Liver (tissue), 9 donors: Measurements from ENCODE around the gene TMEFF1. TPM values are rescaled to one million over a fixed set of nuclear protein-coding genes. Genes with fewer than 3 reads are reported as not detected.

Experiments
- DNase-seq: peaks from one replicate; pipeline ENCODE4 v3.0.0-alpha.2; 2017; ENCODE audit warnings: low spot score
- H3K27ac ChIP-seq, 2 donors: one replicate each; pipeline ENCODE4 v1.7.0; 2013; ENCODE audit warnings: inconsistent platforms in 2 of 2, low read length in 2 of 2, control low read depth in 1 of 2, low read depth in 1 of 2, mild to moderate bottlenecking in 1 of 2
- H3K27me3 ChIP-seq, 4 donors: one replicate each; pipeline versions ENCODE4 v1.6.1 to v1.7.0; 2013; ENCODE audit warnings: low read length in 3 of 4, inconsistent platforms in 1 of 4, mild to moderate bottlenecking in 1 of 4, moderate library complexity in 1 of 4; ENCODE audit not compliant: control insufficient read depth in 4 of 4, insufficient read depth in 4 of 4
- H3K36me3 ChIP-seq, 4 donors: one replicate each; pipeline versions ENCODE4 v1.6.1 to v1.7.0; 2013; ENCODE audit warnings: low read length in 3 of 4, mild to moderate bottlenecking in 3 of 4, low read depth in 1 of 4, moderate library complexity in 1 of 4; ENCODE audit not compliant: control insufficient read depth in 4 of 4, insufficient read depth in 3 of 4
- H3K4me1 ChIP-seq, 4 donors: one replicate each; pipeline versions ENCODE4 v1.6.1 to v1.7.0; 2013; ENCODE audit warnings: low read length in 3 of 4, mild to moderate bottlenecking in 3 of 4, moderate library complexity in 1 of 4; ENCODE audit not compliant: control insufficient read depth in 4 of 4, insufficient read depth in 4 of 4
- H3K4me3 ChIP-seq, 3 donors: one replicate each; pipeline versions ENCODE4 v1.6.1 to v1.7.0; 2013; ENCODE audit warnings: low read length in 3 of 3, control low read depth in 1 of 3, low read depth in 1 of 3, mild to moderate bottlenecking in 1 of 3
- H3K9ac ChIP-seq, 2 donors: one replicate each; pipeline ENCODE4 v1.7.0; 2013; ENCODE audit warnings: low read length in 2 of 2, mild to moderate bottlenecking in 2 of 2, moderate library complexity in 2 of 2, control low read depth in 1 of 2, low read depth in 1 of 2
- H3K9me3 ChIP-seq, 4 donors: one replicate each; pipeline versions ENCODE4 v1.6.1 to v1.7.0; 2013; ENCODE audit warnings: low read length in 3 of 4; ENCODE audit not compliant: control insufficient read depth in 4 of 4
- FOXA1 ChIP-seq: IDR thresholded peaks from 2 replicates; pipeline ENCODE4 v1.6.1; 2016; ENCODE audit warnings: antibody characterized with exemption
- FOXA2 ChIP-seq: IDR thresholded peaks from 2 replicates; pipeline ENCODE4 v1.6.1; 2016; ENCODE audit warnings: antibody characterized with exemption
- HNF4A ChIP-seq, 2 donors: conservative IDR thresholded peaks; 2 replicates each; pipeline ENCODE4 v1.6.1; 2016; ENCODE audit warnings: antibody characterized with exemption in 2 of 2, mild to moderate bottlenecking in 2 of 2
- JUND ChIP-seq, 2 donors: IDR thresholded peaks; 2 replicates each; pipeline ENCODE4 v1.6.1; 2016; ENCODE audit warnings: antibody characterized with exemption in 2 of 2
- RAD21 ChIP-seq, 2 donors: IDR thresholded peaks; 2 replicates each; pipeline ENCODE4 v1.6.1; 2016; ENCODE audit warnings: antibody characterized with exemption in 2 of 2, mild to moderate bottlenecking in 2 of 2
- YY1 ChIP-seq: IDR thresholded peaks from 2 replicates; pipeline ENCODE4 v1.6.1; 2016; ENCODE audit warnings: antibody characterized with exemption, mild to moderate bottlenecking
- WGBS: extraction: QIAGEN DNeasy Blood & Tissue Kit; methylation state at CpG from one replicate; pipeline ENCODE4 v1.1.7; 2013; 5-methylcytosine and 5-hydroxymethylcytosine counted together
- polyA plus RNA-seq, 2 donors: library from polyadenylated mRNA; stranded (reverse) in 1 of 2; unstranded in 1 of 2; fragments of 200-250 nt in 1 of 2; fragments of >200 nt in 1 of 2; fragmentation: Nextera tagmentation in 1 of 2; extraction: Ambion mirVana in 1 of 2; gene quantifications; one replicate each; pipeline versions ENCODE4 v1.2.1 to v1.2.3, GENCODE V29; 2013 to 2015
- total RNA-seq, 2 donors: library from RNA; depleted of rRNA; stranded (reverse); fragments of >200 nt; gene quantifications; one replicate each; pipeline ENCODE4 v1.2.3, GENCODE V29; 2014
- TF ChIP-seq, protein P1 (sequence below): IDR thresholded peaks from 2 replicates; pipeline ENCODE4 v1.6.1; 2016; ENCODE audit warnings: antibody characterized with exemption, mild to moderate bottlenecking
- TF ChIP-seq, protein P2 (sequence below): fragments of 150-350 bp; IDR thresholded peaks from 2 replicates; pipeline ENCODE4 v1.5.1; 2017; ENCODE audit warnings: improper control_type of control experiment, low read depth, low read length; ENCODE audit not compliant: missing input control
- TF ChIP-seq, protein P3 (sequence below): IDR thresholded peaks from 2 replicates; pipeline ENCODE4 v1.6.1; 2016; ENCODE audit warnings: antibody characterized with exemption
- donor health status: healthy.
- donor health status: healthy.
- donor health status: healthy.
- donor health status: healthy.
- donor health status: healthy.

TMEFF1 gene
- total and polyA plus RNA-seq, 4 donors: not detected

DNA sequence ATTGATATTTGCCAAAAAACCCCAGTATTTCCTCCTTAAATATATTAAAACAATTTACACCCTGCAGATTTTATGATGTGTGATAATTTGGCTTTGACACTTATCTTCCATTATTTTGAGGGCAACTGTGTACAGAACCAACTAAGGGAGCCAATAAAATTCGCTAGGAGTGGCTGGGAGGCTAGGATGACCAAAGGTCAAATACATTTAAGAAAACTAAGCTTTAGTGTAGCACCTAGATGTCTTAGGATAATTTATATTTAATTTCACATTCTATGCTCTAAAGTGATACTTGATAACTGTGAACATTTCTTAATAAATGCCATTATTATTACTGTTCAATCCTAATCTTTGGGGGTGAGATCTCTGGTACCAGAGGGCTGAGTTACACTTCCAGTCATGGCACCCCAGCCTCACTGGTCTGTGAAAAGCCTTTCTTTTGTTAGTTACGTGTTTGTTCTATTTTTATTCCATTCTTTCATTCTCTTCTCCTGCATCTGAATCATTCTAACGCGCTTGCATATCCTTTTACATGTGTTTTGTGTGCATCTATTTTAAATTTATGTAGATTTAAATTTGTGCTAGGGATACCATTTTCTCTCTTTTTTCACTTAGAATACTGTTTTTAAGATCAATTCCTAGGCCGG, 26.9 kb upstream of the TMEFF1 start (continued):
- TF ChIP-seq RAD21 (IDR thresholded peaks at IDR 0.05): no peak
- TF ChIP-seq, protein P1, sequence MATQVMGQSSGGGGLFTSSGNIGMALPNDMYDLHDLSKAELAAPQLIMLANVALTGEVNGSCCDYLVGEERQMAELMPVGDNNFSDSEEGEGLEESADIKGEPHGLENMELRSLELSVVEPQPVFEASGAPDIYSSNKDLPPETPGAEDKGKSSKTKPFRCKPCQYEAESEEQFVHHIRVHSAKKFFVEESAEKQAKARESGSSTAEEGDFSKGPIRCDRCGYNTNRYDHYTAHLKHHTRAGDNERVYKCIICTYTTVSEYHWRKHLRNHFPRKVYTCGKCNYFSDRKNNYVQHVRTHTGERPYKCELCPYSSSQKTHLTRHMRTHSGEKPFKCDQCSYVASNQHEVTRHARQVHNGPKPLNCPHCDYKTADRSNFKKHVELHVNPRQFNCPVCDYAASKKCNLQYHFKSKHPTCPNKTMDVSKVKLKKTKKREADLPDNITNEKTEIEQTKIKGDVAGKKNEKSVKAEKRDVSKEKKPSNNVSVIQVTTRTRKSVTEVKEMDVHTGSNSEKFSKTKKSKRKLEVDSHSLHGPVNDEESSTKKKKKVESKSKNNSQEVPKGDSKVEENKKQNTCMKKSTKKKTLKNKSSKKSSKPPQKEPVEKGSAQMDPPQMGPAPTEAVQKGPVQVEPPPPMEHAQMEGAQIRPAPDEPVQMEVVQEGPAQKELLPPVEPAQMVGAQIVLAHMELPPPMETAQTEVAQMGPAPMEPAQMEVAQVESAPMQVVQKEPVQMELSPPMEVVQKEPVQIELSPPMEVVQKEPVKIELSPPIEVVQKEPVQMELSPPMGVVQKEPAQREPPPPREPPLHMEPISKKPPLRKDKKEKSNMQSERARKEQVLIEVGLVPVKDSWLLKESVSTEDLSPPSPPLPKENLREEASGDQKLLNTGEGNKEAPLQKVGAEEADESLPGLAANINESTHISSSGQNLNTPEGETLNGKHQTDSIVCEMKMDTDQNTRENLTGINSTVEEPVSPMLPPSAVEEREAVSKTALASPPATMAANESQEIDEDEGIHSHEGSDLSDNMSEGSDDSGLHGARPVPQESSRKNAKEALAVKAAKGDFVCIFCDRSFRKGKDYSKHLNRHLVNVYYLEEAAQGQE: no peak
- TF ChIP-seq HNF4A (conservative IDR thresholded peaks at IDR 0.05): no peak
- no peak for TF ChIP-seq FOXA2

DNA sequence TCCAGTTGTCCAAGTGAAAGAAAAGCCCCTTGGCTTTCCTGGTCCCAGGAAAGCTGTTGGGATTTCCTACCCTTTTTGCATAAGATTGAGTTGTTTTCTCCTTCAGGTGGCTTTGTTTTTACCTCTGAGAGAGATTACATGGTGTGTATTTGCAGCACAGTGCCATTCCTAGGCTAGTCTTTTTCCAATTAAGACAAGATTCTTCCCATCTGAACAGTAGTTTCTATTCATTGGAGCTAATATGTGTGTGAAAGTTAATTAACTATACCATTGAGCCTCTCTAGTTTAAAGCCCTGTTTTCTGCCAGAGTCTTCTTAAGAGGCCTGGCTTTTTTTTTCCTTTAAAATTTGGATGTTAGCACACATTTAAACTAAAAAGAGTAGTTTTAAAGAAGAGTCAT, 25.9 kb upstream of the TMEFF1 start:
- DNase-seq: no peak
- H3K36me3 ChIP-seq: peaks cover 0 to 1% (median 0%) of the 10 kb centered on the region in 4 donors
- no peak overlapping the region for H3K4me3 ChIP-seq
- H3K9ac ChIP-seq: no peak overlapping the region
- H3K27ac ChIP-seq: no peak overlapping the region
- no peaks in the 10 kb centered on the region for H3K27me3 ChIP-seq
- peaks cover 7 to 12% (median 10%) of the 10 kb centered on the region in 4 donors for H3K4me1 ChIP-seq
- no peaks in the 10 kb centered on the region for H3K9me3 ChIP-seq
- no peak for TF ChIP-seq RAD21 (IDR thresholded peaks at IDR 0.05)
- TF ChIP-seq, protein P2, sequence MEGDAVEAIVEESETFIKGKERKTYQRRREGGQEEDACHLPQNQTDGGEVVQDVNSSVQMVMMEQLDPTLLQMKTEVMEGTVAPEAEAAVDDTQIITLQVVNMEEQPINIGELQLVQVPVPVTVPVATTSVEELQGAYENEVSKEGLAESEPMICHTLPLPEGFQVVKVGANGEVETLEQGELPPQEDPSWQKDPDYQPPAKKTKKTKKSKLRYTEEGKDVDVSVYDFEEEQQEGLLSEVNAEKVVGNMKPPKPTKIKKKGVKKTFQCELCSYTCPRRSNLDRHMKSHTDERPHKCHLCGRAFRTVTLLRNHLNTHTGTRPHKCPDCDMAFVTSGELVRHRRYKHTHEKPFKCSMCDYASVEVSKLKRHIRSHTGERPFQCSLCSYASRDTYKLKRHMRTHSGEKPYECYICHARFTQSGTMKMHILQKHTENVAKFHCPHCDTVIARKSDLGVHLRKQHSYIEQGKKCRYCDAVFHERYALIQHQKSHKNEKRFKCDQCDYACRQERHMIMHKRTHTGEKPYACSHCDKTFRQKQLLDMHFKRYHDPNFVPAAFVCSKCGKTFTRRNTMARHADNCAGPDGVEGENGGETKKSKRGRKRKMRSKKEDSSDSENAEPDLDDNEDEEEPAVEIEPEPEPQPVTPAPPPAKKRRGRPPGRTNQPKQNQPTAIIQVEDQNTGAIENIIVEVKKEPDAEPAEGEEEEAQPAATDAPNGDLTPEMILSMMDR: no peak
- no peak for TF ChIP-seq YY1
- TF ChIP-seq, protein P1: no peak
- TF ChIP-seq, protein P3, sequence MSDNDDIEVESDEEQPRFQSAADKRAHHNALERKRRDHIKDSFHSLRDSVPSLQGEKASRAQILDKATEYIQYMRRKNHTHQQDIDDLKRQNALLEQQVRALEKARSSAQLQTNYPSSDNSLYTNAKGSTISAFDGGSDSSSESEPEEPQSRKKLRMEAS: no peak
- TF ChIP-seq FOXA2: no peak

DNA sequence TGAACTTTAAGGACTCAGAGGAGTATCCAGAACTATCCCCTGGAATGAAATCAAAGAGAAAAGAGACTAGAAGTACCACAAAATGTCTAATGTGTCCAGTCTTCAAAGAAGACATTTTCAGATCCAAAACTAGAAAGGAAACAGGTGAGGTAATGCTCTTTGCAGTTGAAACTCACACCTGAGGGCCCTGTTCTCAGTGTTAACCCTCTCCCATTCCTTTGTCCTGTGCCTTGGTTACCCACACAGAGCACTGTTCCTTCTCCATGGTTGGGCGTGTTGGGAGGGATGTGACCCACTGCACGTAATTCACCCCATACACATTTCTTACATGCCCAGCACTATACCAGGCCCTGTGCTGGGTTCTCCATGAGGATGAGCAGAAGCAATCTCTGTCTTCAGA, 24.7 kb upstream of the TMEFF1 start:
- Histone ChIP-seq H3K4me3 (no peak overlapping the region), H3K9me3 (no peaks in the 10 kb centered on the region), H3K4me1 (peaks cover 7 to 12% (median 10%) of the 10 kb centered on the region in 4 donors), H3K27ac (no peak overlapping the region), H3K9ac (no peak overlapping the region), H3K27me3 (no peaks in the 10 kb centered on the region), H3K36me3 (peaks cover 0 to 4% (median 0%) of the 10 kb centered on the region in 4 donors)
- WGBS: 98% methylated on average over 2 of the region's 2 CpGs
- no peak for DNase-seq
- no peak for TF ChIP-seq HNF4A (conservative IDR thresholded peaks at IDR 0.05)
- TF ChIP-seq, protein P3: no peak
- TF ChIP-seq JUND (IDR thresholded peaks at IDR 0.05): no peak
- no peak for TF ChIP-seq YY1
- no peak for TF ChIP-seq FOXA1
- TF ChIP-seq RAD21 (IDR thresholded peaks at IDR 0.05): no peak
- TF ChIP-seq FOXA2: no peak
